ENCODE measurements around the gene GPAM.
A peak's percentile ranks its signal among the peaks of the same experiment; 100 is the strongest.

GPAM gene

GRCh38 chr10:112213098-112213823, 29.7 kb upstream of the GPAM start:
- TF ChIP-seq RARB (CRISPR knock-in tag; IDR thresholded peaks at IDR 0.05), result no peak
- no peak for TF ChIP-seq CSRNP3 (CRISPR knock-in tag; IDR thresholded peaks at IDR 0.05)
- no peak for TF ChIP-seq ARNTL (CRISPR knock-in tag; IDR thresholded peaks at IDR 0.05; ENCODE audit: borderline replicate concordance, low read depth)
- no peak for TF ChIP-seq ZC3H10 (CRISPR knock-in tag; IDR thresholded peaks at IDR 0.05)
- ATAC-seq, result no peak

- no peak for TF ChIP-seq PATZ1 (CRISPR knock-in tag; IDR thresholded peaks at IDR 0.05; ENCODE audit: borderline replicate concordance)
- no peak for TF ChIP-seq ZNF70 (CRISPR knock-in tag; IDR thresholded peaks at IDR 0.05)
- no peak for ATAC-seq
Observed at GRCh38 chr10:112210666-112211065, 27.1 kb upstream of the GPAM start.

GRCh38 chr10:112209684-112210131, 26.1 kb upstream of the GPAM start:
- peak; percentile 74 for ATAC-seq
- TF ChIP-seq SNAI2 (CRISPR knock-in tag; IDR thresholded peaks at IDR 0.05) (no peak), PATZ1 (CRISPR knock-in tag; IDR thresholded peaks at IDR 0.05; ENCODE audit: borderline replicate concordance) (no peak), TCF4 (CRISPR knock-in tag; IDR thresholded peaks at IDR 0.05; ENCODE audit: borderline replicate concordance) (peak; percentile 56), ZC3H10 (CRISPR knock-in tag; IDR thresholded peaks at IDR 0.05) (no peak), OSR1 (CRISPR knock-in tag; IDR thresholded peaks at IDR 0.05) (no peak), ZNF565 (CRISPR knock-in tag; conservative IDR thresholded peaks at IDR 0.05; ENCODE audit: low read depth) (no peak), ARNTL (CRISPR knock-in tag; IDR thresholded peaks at IDR 0.05; ENCODE audit: borderline replicate concordance, low read depth) (no peak), ZFP30 (CRISPR knock-in tag; IDR thresholded peaks at IDR 0.05) (no peak), BACH2 (CRISPR knock-in tag; IDR thresholded peaks at IDR 0.05; ENCODE audit: borderline replicate concordance) (no peak), ZFP3 (CRISPR knock-in tag; IDR thresholded peaks at IDR 0.05) (peak; percentile 39; the same call in 1 of the 2 replicates), POU6F1 (CRISPR knock-in tag; IDR thresholded peaks at IDR 0.05; ENCODE audit: borderline replicate concordance, low read depth) (no peak)

- ATAC-seq, result no peak; the same call in 2 of the 3 replicates
- no peak for TF ChIP-seq TSHZ2 (CRISPR knock-in tag; IDR thresholded peaks at IDR 0.05)
- no peak for TF ChIP-seq POU6F1 (CRISPR knock-in tag; IDR thresholded peaks at IDR 0.05; ENCODE audit: borderline replicate concordance, low read depth)
- no peak for TF ChIP-seq RARB (CRISPR knock-in tag; IDR thresholded peaks at IDR 0.05)
- no peak for TF ChIP-seq ZC3H10 (CRISPR knock-in tag; IDR thresholded peaks at IDR 0.05)
- no peak for TF ChIP-seq PPARA (CRISPR knock-in tag; IDR thresholded peaks at IDR 0.05; ENCODE audit: borderline replicate concordance)
- TF ChIP-seq GLIS3 (CRISPR knock-in tag; IDR thresholded peaks at IDR 0.05), result no peak
- no peak for TF ChIP-seq TOX (CRISPR knock-in tag; IDR thresholded peaks at IDR 0.05; ENCODE audit: borderline replicate concordance)
- TF ChIP-seq OSR1 (CRISPR knock-in tag; IDR thresholded peaks at IDR 0.05), result no peak
- no peak for TF ChIP-seq CREB5 (CRISPR knock-in tag; IDR thresholded peaks at IDR 0.05; ENCODE audit: low read depth)
- no peak for TF ChIP-seq ISL1 (CRISPR knock-in tag; IDR thresholded peaks at IDR 0.05)
- no peak for TF ChIP-seq BACH2 (CRISPR knock-in tag; IDR thresholded peaks at IDR 0.05; ENCODE audit: borderline replicate concordance)
Observed at GRCh38 chr10:112208997-112209396, 25.4 kb upstream of the GPAM start.

Data from SK-N-SH treated with all-trans-retinoic acid at 6 μM for 48 hours (cell line).